H1 (cell line): ENCODE results near the gene ZNF532. TPM values are rescaled to one million over a fixed set of nuclear protein-coding genes. Genes with fewer than 3 reads are reported as not detected.

ENCODE experiments used
- CTCF ChIA-PET: fragments of 300-600 bp; sonication (Branson Sonifier 250); formaldehyde crosslinking; loops from one replicate; lab custom pipeline; 2021; ENCODE audit not compliant: partially characterized antibody; lab: Charles Lee
- POLR2A ChIA-PET: fragments of 300-600 bp; sonication (Branson Sonifier 250); formaldehyde crosslinking; loops from one replicate; lab custom pipeline; 2021; ENCODE audit warnings: inconsistent platforms; ENCODE audit not compliant: partially characterized antibody; lab: Charles Lee
- DNase-seq, 2 experiments: peaks; one replicate each; pipeline versions ENCODE4 v3.0.0 to v3.0.0-alpha.2; 2010 to 2022; ENCODE audit warnings: low spot score in 2 of 2, low read depth in 1 of 2, mixed read lengths in 1 of 2
- FAIRE-seq: peaks from 2 replicates; lab custom pipeline; 2011; peaks lifted over from hg19 to GRCh38; lab: Jason Lieb, UNC
- H2AFZ ChIP-seq: 2 replicates; pipeline ENCODE4 v1.8.1; 2012; ENCODE audit warnings: low read length, inconsistent platforms
- H2AK5ac ChIP-seq: 2 replicates; pipeline ENCODE4 v1.6.1; 2013; ENCODE audit warnings: low read depth, low read length
- H2BK120ac ChIP-seq: replicated peaks from 2 replicates; pipeline ENCODE3; 2013; ENCODE audit warnings: low read depth, low read length, inconsistent platforms
- H2BK12ac ChIP-seq: 2 replicates; pipeline ENCODE4 v1.6.1; 2013; ENCODE audit warnings: low read depth, low read length
- H2BK15ac ChIP-seq: 2 replicates; pipeline ENCODE4 v1.6.1; 2013; ENCODE audit warnings: low read length
- H2BK20ac ChIP-seq: 2 replicates; pipeline ENCODE4 v1.6.1; 2013; ENCODE audit warnings: low read length
- H2BK5ac ChIP-seq: 2 replicates; pipeline ENCODE4 v1.6.1; 2013; ENCODE audit warnings: low read depth, low read length
- H3K14ac ChIP-seq: 2 replicates; pipeline ENCODE4 v1.6.1; 2013; ENCODE audit warnings: inconsistent platforms; ENCODE audit not compliant: insufficient read length
- H3K18ac ChIP-seq: 2 replicates; pipeline ENCODE4 v1.6.1; 2013; ENCODE audit warnings: low read length; ENCODE audit errors: extremely low read depth
- H3K23ac ChIP-seq: 2 replicates; pipeline ENCODE4 v1.6.1; 2013; ENCODE audit warnings: inconsistent platforms; ENCODE audit not compliant: insufficient read length
- H3K23me2 ChIP-seq: 2 replicates; pipeline ENCODE4 v1.6.1; 2013; ENCODE audit warnings: low read depth, low read length
- H3K27ac ChIP-seq: 2 replicates; pipeline ENCODE4 v1.6.1; 2011; ENCODE audit warnings: low read depth, low read length, inconsistent platforms
- H3K27me3 ChIP-seq, 4 experiments: replicated peaks in 1 of 4; 1 replicate in 1 of 4; 2 replicates in 3 of 4; pipeline versions ENCODE4 v1.6.1 to v1.8.1; 2011 to 2013; ENCODE audit warnings: low read length in 3 of 4, mild to moderate bottlenecking in 3 of 4, inconsistent platforms in 2 of 4, mixed read lengths in 2 of 4, moderate library complexity in 1 of 4; ENCODE audit not compliant: control insufficient read depth in 3 of 4, insufficient read depth in 3 of 4; ENCODE audit errors: extremely low read depth in 1 of 4
- H3K36me3 ChIP-seq, 4 experiments: 2 replicates each; pipeline versions ENCODE4 v1.6.1 to v1.8.1; 2011 to 2013; ENCODE audit warnings: mild to moderate bottlenecking in 4 of 4, low read length in 3 of 4, moderate library complexity in 2 of 4, control low read depth in 1 of 4, inconsistent platforms in 1 of 4; ENCODE audit not compliant: insufficient read depth in 4 of 4, control insufficient read depth in 2 of 4
- H3K4ac ChIP-seq: replicated peaks from 2 replicates; pipeline ENCODE3; 2013; ENCODE audit warnings: low read length, low read depth, mixed read lengths, inconsistent platforms; ENCODE audit not compliant: insufficient read length
- H3K4me1 ChIP-seq, 4 experiments: replicated peaks in 1 of 4; 1 replicate in 1 of 4; 2 replicates in 3 of 4; pipeline versions ENCODE4 v1.6.1 to v1.8.1; 2011 to 2013; ENCODE audit warnings: low read length in 3 of 4, inconsistent platforms in 2 of 4, mixed read lengths in 1 of 4; ENCODE audit not compliant: insufficient read depth in 4 of 4, control insufficient read depth in 3 of 4
- H3K4me2 ChIP-seq, 2 experiments: 2 replicates each; pipeline versions ENCODE4 v1.6.1 to v1.8.1; 2011 to 2013; ENCODE audit warnings: low read depth in 2 of 2, low read length in 2 of 2, control low read depth in 1 of 2, inconsistent platforms in 1 of 2, mild to moderate bottlenecking in 1 of 2; ENCODE audit not compliant: insufficient read depth in 1 of 2
- H3K4me3 ChIP-seq, 4 experiments: fragments of 200-600, 300-600 bp in 1 of 4; sonication (generic), shearing (Covaris generic), sonication (Bioruptor Twin) in 1 of 4; 2 replicates each; pipeline versions ENCODE4 v1.5.1 to v1.8.1; 2011 to 2016; ENCODE audit warnings: low read length in 4 of 4, low read depth in 3 of 4, control low read depth in 2 of 4, inconsistent platforms in 2 of 4, mild to moderate bottlenecking in 2 of 4, mixed read lengths in 1 of 4, moderate library complexity in 1 of 4; ENCODE audit not compliant: insufficient read depth in 2 of 4; ENCODE audit errors: extremely low read depth in 1 of 4
- H3K56ac ChIP-seq: replicated peaks from 2 replicates; pipeline ENCODE3; 2013; ENCODE audit warnings: low read depth, mild to moderate bottlenecking, mixed read lengths, low read length, inconsistent platforms; ENCODE audit not compliant: insufficient read length
- H3K79me1 ChIP-seq: 2 replicates; pipeline ENCODE4 v1.6.1; 2013; ENCODE audit warnings: low read depth, low read length, control low read depth
- H3K79me2 ChIP-seq, 2 experiments: 2 replicates each; pipeline versions ENCODE4 v1.6.1 to v1.8.1; 2012 to 2013; ENCODE audit warnings: low read length in 2 of 2, mild to moderate bottlenecking in 2 of 2, inconsistent platforms in 1 of 2; ENCODE audit not compliant: insufficient read depth in 2 of 2, control insufficient read depth in 1 of 2
- H3K9ac ChIP-seq, 4 experiments: replicated peaks in 1 of 4; 1 replicate in 1 of 4; 2 replicates in 3 of 4; pipeline versions ENCODE4 v1.6.1 to v1.8.1; 2011 to 2013; ENCODE audit warnings: low read depth in 3 of 4, low read length in 3 of 4, control low read depth in 2 of 4, mild to moderate bottlenecking in 2 of 4, moderate library complexity in 2 of 4, inconsistent platforms in 1 of 4; ENCODE audit errors: extremely low read depth in 1 of 4
- H3K9me3 ChIP-seq, 2 experiments: 2 replicates each; pipeline versions ENCODE4 v1.6.1 to v1.8.1; 2012 to 2013; ENCODE audit warnings: mild to moderate bottlenecking in 2 of 2, moderate library complexity in 2 of 2, control low read depth in 1 of 2, inconsistent platforms in 1 of 2, low read depth in 1 of 2, low read length in 1 of 2, mixed read lengths in 1 of 2; ENCODE audit not compliant: insufficient read depth in 2 of 2
- H4K20me1 ChIP-seq, 2 experiments: replicated peaks in 1 of 2; 2 replicates each; pipeline versions ENCODE3 to v1.8.1; 2011 to 2013; ENCODE audit warnings: inconsistent platforms in 2 of 2, low read length in 2 of 2, mild to moderate bottlenecking in 1 of 2; ENCODE audit not compliant: insufficient read depth in 2 of 2, control insufficient read depth in 1 of 2
- H4K5ac ChIP-seq: 2 replicates; pipeline ENCODE4 v1.6.1; 2013; ENCODE audit warnings: low read length, low read depth, mixed read lengths, inconsistent platforms; ENCODE audit not compliant: insufficient read length
- H4K8ac ChIP-seq: 2 replicates; pipeline ENCODE4 v1.8.0; 2013; ENCODE audit warnings: mild to moderate bottlenecking, moderate library complexity, low read length, inconsistent platforms; ENCODE audit not compliant: insufficient read depth; ENCODE audit errors: extremely low read depth
- H4K91ac ChIP-seq: replicated peaks from 2 replicates; pipeline ENCODE3; 2013; ENCODE audit warnings: low read length, mixed read lengths, inconsistent platforms; ENCODE audit not compliant: insufficient read length
- EGR1 ChIP-seq: IDR thresholded peaks from 2 replicates; pipeline ENCODE4 v1.6.1; 2011; ENCODE audit warnings: low read depth, low read length, borderline replicate concordance
- EZH2 ChIP-seq: fragments of 200-600 bp; sonication (generic); IDR thresholded peaks from 2 replicates; pipeline ENCODE4 v1.7.1; 2012; ENCODE audit warnings: low read depth, mild to moderate bottlenecking, moderate library complexity, low read length, inconsistent platforms; ENCODE audit not compliant: severe bottlenecking
- HDAC2 ChIP-seq, 2 experiments: fragments of 300-600 bp in 1 of 2; sonication (generic) in 1 of 2; IDR thresholded peaks; 2 replicates each; pipeline ENCODE4 v1.6.1; 2011 to 2012; ENCODE audit warnings: low read depth in 2 of 2, low read length in 2 of 2, mild to moderate bottlenecking in 2 of 2, moderate library complexity in 2 of 2, borderline replicate concordance in 1 of 2, inconsistent platforms in 1 of 2
- RXRA ChIP-seq: IDR thresholded peaks from 2 replicates; pipeline ENCODE4 v1.6.1; 2011; ENCODE audit warnings: low read depth, mild to moderate bottlenecking, low read length, moderate library complexity; ENCODE audit not compliant: insufficient read depth
- SUZ12 ChIP-seq: fragments of 200-600 bp; sonication (generic); IDR thresholded peaks from 2 replicates; pipeline ENCODE4 v1.6.1; 2012; ENCODE audit warnings: mild to moderate bottlenecking, inconsistent platforms, low read length, moderate library complexity, mixed read lengths
- TAF1 ChIP-seq: IDR thresholded peaks from 2 replicates; pipeline ENCODE4 v1.6.1; 2011; ENCODE audit warnings: mild to moderate bottlenecking, low read depth, low read length
- WGBS, 2 experiments: shearing (Covaris generic) in 1 of 2; methylation state at CpG; one replicate each; pipeline versions ENCODE4 v1.1.6 to v1.1.7; 2013 to 2015; ENCODE audit warnings: low lambda C conversion rate in 2 of 2, mixed read lengths in 2 of 2, inconsistent platforms in 1 of 2, low coverage in 1 of 2, missing lambda C conversion rate in 1 of 2; ENCODE audit not compliant: insufficient replicate concordance in 2 of 2, insufficient coverage in 1 of 2, insufficient read length in 1 of 2; ENCODE audit errors: extremely low coverage in 1 of 2, missing lambda C conversion rate in 1 of 2; 5-methylcytosine and 5-hydroxymethylcytosine counted together
- polyA plus RNA-seq, 7 experiments: library from polyadenylated mRNA; depleted of rRNA in 3 of 7; stranded (reverse) in 5 of 7; unstranded in 2 of 7; fragments of >200 nt in 5 of 7; fragments of 200-250 nt in 2 of 7; gene quantifications; 1 replicate in 5 of 7; 2 replicates in 1 of 7; 4 replicates in 1 of 7; pipeline versions ENCODE4 v1.2.1 to v1.2.3, GENCODE V29; 2011 to 2013; ENCODE audit warnings: missing spikeins in 2 of 7, mixed read lengths in 2 of 7
- total RNA-seq: library from RNA; stranded (reverse); fragmentation: NEBNext Ultra II Directional; extraction: Animal tissue kit (Norgen Biotek cat#: 25700); gene quantifications from 2 replicates; pipeline ENCODE4 v1.2.1, GENCODE V29; 2021

Gene ZNF532
- total and polyA plus RNA-seq, 2 of the 8 experiments (the other 6 are each of a cell fraction or from before 2014, with no cell fraction given): 143 to 240 TPM

- Histone ChIP-seq H3K9ac (no peak overlapping the region), H2AK5ac (no peak overlapping the region), H2BK20ac (no peak overlapping the region), H3K23me2 (no peaks in the 10 kb centered on the region), H4K5ac (no peak overlapping the region), H2BK12ac (no peak overlapping the region), H3K79me2 (peaks cover 3 to 86% of the 10 kb centered on the region in 2 experiments; a peak in 3 of 4 replicates), H3K79me1 (peaks cover 3% of the 10 kb centered on the region; the same call in 1 of the 2 replicates), H4K20me1 (peaks cover 10 to 18% of the 10 kb centered on the region in 2 experiments), H3K23ac (no peak overlapping the region), H3K9me3 (no peaks in the 10 kb centered on the region), H3K27me3 (no peaks in the 10 kb centered on the region), H2AFZ (no peak overlapping the region), H4K8ac (no peak overlapping the region), H4K91ac (no peak overlapping the region), H3K18ac (no peak overlapping the region), H3K4ac (no peak overlapping the region), H2BK5ac (no peak overlapping the region; the same call in 1 of the 2 replicates), H3K4me1 (no peaks in the 10 kb centered on the region), H3K4me2 (no peak overlapping the region), H2BK120ac (no peak overlapping the region), H3K36me3 (peaks cover 7 to 70% (median 32%) of the 10 kb centered on the region in 4 experiments), H3K4me3 (no peak overlapping the region), H3K56ac (no peak overlapping the region), H3K27ac (no peak overlapping the region)
- CTCF ChIA-PET: interaction anchor here (0.7 to 1.3 kb wide), 5 partner anchors 11 to 197 kb away, joined by 3 to 4 read pairs (median 3); no protein-coding TSS in a partner anchor
- FAIRE-seq (no peak), DNase-seq (no peak)
- POLR2A ChIA-PET: interaction anchor here (0.6 to 0.8 kb wide), 2 partner anchors 15 to 26 kb away, joined by 3 to 5 read pairs; no protein-coding TSS in a partner anchor
- 92% methylated on average over 5 of the region's 5 CpGs; no CpG with 5 or more reads in 1 of the 2 experiments for WGBS, 2 experiments
- TF ChIP-seq EZH2 (no peak), HDAC2 (IDR thresholded peaks at IDR 0.05; ENCODE audit: borderline replicate concordance in 1 of 2, low read depth in 2 of 2, low read length in 2 of 2) (no peak), SUZ12 (no peak), TAF1 (no peak), EGR1 (no peak), RXRA (no peak)
- TF ChIP-seq, all 59 proteins: peak for 0
- Histone ChIP-seq H3K14ac (no peak overlapping the region), H2BK15ac (no peak overlapping the region)
These were observed 100.8 kb downstream of the ZNF532 start for GRCh38 chr18:58965291-58966004.
